Retinal pigment epithelial cell (primary cell): ENCODE measurements around the gene MAMDC2.

ENCODE experiments used
- DNase-seq: peaks from one replicate; pipeline ENCODE4 v3.0.0-alpha.2; 2010; ENCODE audit warnings: low read depth
- H3K4me3 ChIP-seq: 2 replicates; pipeline ENCODE4 v1.5.1; 2011; ENCODE audit warnings: mild to moderate bottlenecking, low read length, control low read depth, moderate library complexity
- TF ChIP-seq, protein P1 (sequence below): conservative IDR thresholded peaks from 2 replicates; pipeline ENCODE4 v1.5.1; 2011; ENCODE audit warnings: low read depth, low read length, control low read depth, inconsistent platforms

MAMDC2 gene

DNA sequence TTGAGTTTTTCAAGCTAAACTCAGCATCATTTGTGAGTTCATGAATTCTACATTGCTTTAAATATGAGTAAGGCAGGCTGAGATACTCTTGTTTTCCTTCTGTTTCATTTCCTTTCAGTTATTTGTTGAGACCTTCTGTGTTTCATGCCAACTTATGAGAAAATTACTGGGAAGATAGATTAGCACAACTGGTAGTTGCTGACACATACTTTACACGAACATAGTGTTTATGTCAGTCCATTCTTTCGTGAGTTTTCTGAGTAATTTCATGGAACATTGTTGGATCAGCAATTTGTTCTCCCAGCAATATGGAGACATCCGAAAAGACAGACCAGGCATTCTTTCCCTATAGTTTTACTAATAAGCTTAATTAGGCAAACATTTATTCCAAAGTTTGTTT is 113.1 kb downstream of the MAMDC2 start:
- peak; percentile 74 for DNase-seq
- TF ChIP-seq, protein P1, sequence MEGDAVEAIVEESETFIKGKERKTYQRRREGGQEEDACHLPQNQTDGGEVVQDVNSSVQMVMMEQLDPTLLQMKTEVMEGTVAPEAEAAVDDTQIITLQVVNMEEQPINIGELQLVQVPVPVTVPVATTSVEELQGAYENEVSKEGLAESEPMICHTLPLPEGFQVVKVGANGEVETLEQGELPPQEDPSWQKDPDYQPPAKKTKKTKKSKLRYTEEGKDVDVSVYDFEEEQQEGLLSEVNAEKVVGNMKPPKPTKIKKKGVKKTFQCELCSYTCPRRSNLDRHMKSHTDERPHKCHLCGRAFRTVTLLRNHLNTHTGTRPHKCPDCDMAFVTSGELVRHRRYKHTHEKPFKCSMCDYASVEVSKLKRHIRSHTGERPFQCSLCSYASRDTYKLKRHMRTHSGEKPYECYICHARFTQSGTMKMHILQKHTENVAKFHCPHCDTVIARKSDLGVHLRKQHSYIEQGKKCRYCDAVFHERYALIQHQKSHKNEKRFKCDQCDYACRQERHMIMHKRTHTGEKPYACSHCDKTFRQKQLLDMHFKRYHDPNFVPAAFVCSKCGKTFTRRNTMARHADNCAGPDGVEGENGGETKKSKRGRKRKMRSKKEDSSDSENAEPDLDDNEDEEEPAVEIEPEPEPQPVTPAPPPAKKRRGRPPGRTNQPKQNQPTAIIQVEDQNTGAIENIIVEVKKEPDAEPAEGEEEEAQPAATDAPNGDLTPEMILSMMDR: no peak
- H3K4me3 ChIP-seq: no peak overlapping the region

DNA sequence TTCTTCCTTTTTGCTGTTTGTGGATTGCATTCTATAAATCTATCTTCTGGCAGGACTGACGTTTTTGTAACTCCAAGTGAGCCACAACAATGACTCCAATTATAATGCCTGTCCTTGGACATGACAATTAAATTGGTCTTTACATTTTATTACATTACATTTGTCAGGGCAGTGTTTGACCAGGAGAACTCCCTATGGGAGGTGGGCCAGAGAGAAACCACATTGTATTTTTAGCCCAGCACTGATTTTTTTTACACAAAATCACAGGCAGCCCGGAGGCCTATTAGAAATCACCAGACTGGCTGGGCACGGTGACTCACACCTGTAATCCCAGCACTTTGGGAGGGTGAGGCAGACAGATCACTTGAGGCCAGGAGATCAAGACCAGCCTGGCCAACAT is 116.0 kb downstream of the MAMDC2 start:
- DNase-seq: peak; percentile 55
- TF ChIP-seq, protein P1: no peak
- no peak overlapping the region for H3K4me3 ChIP-seq

DNA sequence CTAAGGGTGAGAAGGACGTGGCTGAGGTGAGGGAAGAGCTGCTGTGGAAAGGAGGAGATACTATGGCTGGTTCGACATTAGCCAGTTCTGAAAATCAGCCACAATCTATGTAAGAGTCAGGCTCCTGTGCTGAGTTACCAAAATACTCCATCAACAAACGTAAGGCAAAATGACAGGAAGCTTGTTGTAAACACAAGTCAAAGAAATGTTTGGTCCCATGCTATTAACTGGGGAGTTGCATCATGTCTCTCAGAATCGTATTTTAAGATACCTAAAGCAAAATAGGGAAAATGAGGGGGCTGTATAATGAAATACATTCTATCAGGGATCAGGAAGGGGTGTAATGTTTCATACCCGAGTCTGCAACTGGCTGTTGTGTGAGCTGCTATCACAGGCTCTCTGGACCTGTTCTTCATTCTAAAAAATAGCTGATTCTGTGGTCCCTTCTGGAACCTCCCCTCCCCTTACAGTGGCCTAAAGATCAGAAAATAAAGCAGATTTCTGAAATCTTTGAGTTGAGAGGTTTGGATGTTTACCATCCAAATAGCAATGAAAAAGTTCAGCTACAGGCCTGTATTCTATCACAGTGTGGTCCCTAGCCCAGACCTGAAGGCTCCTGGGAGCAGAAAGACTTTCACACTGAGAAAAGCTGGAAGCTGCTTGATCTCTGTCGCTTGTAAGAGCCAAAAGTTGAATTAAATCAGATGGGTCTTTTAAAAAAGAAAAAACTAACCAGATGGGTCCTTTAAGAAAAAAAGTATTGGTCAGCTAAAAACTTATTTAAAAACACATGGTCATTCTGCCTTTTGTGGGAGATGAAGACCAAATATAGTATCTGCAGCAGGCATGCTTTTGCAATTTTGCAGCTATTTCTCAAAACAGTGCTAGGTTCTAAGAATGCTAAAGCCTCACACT is 117.3 kb downstream of the MAMDC2 start:
- no peak overlapping the region for H3K4me3 ChIP-seq
- no peak for DNase-seq
- TF ChIP-seq, protein P1: no peak

DNA sequence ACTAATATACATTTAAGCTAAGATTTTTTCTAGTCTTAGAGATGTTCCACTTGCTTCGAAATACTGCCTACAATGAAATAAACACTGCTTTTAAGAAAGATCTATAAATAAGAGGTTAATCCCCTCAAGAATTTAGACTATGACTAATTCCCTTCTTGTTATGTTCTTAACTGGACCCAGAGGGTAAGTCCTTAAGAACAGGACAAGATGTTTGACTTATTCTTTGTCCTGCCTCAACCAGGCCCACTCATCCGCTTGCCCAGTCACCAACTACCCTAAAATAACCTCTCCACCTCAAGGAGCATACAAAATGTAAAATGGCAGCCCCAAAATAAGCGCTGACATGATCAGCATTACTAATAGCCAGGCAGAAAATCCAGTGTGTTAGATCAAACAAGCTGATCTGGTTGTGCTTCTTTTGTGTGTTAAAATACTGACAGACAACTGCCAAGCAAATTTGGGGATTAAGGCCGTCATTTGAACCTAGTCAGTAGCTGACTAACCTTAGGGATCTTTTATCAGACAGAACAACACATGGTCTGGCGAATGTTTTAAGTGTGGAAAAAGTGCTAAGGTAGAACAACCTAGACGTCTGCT is 121.5 kb downstream of the MAMDC2 start:
- DNase-seq: peak; percentile 87
- TF ChIP-seq, protein P1: no peak
- no peak overlapping the region for H3K4me3 ChIP-seq

DNA sequence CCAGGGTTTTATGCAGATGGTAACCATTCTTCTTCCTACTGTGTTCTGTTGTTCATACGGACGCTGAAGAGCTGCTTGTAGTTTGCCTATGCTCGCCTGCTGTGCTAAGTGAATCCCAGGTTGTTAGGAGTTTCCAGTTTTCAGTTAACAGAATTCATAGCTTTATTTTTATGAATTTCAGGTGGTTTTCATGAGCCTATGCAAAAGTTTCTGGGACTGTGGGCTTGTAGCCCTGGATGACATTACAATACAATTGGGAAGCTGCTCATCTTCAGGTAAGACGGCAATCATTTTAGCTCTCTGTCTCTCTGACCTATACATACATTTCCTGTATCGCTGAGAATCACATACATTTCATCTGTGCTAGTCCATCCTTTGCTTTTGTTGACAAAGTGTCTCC is 124.9 kb downstream of the MAMDC2 start:
- TF ChIP-seq, protein P1: no peak
- no peak overlapping the region for H3K4me3 ChIP-seq
- no peak for DNase-seq

DNA sequence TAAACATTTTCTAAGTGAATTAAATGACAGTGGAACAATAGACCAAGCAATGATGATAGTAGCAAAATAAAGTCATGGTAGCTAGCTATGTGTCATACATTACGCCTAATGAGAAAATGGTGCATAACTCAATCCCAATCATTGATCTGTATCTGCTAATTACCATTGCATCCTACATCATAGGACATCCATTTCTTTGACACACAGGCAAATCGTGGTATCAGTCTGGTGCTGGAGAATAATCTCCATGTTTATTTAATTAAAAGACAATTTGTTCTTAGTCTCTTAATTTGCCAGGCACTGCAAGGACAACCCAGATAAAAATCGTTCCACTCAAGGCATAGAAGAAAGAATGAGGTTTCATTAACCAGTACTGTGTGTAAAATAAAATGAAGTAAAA is 125.6 kb downstream of the MAMDC2 start:
- no peak for DNase-seq
- TF ChIP-seq, protein P1: no peak

More for the DNA sequence above, 125.6 kb downstream of the MAMDC2 start:
- no peak overlapping the region for H3K4me3 ChIP-seq
